ENCODE measurements around the gene IQSEC3.
"Not testable (repeated sequence)": the region's sequence is repeated elsewhere in the genome, so short reads cannot be mapped to it uniquely, and the experiment has no call there.

Gene IQSEC3

DNA sequence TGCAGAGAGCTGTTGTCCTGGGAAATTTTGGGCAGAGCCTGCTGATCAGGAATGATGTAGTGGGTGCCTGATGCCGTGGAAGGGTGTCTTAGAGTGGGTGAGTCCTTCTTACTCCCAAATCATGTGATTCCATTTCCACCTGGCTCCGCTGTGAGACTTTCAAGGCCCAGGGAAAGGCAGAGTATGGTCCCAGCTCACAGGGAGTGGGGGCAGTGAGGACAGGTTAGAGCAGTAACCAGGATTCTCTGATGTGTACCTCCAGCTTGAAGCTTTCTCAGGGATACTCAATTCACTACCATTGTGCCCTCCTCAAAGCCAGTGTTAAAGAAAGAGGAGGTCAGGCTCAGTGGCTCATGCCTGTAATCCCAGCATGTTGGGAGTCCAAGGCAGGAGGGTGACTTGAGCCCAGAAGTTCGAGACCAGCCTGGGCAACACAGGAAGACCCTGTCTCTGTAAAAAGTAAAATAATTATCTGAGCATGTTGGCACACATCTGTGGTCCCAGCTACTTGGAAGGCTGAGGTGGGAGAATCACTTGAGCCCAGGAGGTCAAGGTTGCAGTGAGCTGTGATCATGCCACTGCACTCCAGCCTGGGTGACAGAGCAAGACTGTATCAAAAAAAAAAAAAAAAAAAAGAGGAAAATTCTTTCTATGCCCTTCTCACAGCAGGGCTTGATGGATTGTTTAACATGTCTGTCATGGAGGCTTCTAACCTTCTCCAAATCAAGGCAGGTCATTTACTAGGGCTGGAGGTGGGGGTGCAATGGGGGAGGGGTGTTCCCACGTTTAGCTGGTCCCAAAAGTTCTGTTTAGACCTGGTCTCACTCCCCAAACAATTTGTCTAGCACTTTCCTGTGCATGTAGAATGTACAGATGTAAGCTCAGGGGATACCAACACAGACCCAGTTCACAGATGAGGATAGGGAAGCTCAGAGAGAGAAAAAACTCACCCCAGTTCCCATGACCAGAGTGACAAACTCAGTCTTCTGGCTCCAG is 12.5 kb upstream of the IQSEC3 start:
- DNase-seq: no peak

DNA sequence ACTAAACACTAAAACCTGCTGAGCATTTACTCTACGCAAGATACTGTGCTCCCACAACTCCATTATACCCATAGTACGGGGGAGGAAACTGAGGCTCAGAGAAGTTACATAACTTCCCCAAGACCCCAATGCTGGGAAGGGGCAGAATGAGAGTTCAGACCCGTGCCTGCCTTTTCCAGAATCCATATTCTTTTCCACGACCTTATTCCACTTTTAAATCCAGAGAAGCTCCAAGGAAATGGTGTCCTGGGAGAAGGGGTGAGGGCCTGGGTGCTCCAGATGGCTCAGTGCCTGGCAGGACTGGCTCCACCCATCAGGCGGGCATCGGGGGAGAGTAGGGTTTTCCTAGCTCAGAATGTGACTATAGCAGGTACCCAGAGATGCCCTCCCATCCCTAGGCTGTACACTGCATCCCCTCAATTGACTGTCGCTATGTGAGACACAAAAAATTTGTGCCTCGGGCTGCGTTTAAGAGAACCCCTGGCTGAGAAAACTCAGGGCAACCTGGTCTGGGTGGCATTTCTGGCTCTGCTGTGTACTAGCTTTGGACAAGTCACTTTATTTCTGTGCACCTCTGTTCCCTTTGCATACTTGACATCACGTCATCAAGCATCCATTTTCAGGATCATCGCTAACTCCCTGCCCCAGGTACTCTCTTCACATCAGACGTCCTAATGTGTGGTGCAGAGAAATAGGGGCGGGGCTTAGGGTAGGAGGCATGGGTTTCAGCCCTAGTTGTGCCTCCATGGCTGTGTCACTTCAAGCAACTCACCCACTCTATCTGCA is 11.6 kb upstream of the IQSEC3 start:
- no peak for DNase-seq

DNA sequence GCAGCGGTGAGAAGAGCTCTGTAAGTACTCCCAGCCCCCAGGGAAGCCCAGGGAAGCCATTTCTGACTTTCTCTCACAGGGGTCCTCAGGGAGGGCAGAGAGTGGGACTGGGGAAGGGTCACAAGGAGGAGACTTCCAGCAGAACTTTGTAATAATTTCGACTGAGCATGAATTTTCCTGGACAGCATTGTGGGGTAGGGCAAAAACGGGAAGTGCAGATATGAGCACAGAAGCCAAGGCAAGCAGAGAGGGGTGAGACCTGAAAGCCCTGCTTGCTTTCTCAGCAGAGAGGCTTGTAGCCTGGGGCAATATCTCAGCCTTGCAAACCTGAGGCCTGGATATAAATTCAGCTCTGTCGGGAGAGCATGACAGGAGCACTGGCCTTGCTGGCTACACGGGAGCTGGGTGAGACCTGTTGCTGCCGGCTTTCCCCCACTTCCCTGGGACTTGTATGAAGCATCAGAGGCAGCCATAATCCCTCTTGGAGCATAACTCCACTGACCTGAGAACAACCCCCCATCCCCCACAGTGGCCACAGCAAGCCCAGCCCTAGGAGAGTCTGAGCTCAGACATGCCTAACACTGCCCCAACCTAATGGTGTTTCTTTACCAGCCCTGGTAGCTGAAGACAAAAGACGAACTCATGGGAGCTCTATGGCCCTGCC is 9.8 kb upstream of the IQSEC3 start:
- no peak for DNase-seq

DNA sequence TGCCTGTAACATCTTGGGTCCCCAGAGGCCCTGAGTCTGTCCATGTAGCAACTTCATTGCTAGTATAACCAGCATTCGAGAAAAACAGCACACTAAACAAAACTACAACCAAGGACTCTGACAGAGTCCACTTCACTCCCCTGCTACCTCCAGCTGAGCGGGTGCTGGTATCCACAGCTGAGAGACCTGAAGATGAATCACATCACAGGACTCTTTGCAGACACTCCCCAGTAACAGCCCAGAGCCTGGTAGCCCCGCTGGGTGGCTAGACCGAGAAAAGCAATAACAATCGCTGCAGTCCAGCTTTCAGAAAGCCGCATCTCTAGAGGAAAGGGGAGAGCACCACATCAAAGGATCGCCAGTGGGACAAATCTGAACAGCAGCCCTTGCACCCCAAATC is 9.0 kb upstream of the IQSEC3 start:
- DNase-seq: no peak

DNA sequence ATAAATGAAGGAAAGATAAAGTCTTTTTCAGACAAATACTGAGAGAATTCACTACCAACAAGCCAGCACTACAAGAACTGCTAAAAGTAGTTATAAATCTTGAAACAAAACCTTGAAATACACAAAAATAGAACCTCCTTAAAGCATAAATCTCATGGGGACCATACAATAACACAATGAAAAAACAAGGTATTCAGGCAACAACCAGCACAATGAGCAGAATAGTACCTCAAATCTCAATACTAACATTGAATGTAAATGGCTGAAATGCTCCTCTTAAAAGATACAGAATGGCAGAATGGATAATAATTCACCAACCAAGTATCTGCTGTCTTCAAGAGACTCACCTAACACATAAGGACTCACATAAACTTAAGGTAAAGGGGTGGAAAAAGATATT is 7.7 kb upstream of the IQSEC3 start:
- DNase-seq: no peak

DNA sequence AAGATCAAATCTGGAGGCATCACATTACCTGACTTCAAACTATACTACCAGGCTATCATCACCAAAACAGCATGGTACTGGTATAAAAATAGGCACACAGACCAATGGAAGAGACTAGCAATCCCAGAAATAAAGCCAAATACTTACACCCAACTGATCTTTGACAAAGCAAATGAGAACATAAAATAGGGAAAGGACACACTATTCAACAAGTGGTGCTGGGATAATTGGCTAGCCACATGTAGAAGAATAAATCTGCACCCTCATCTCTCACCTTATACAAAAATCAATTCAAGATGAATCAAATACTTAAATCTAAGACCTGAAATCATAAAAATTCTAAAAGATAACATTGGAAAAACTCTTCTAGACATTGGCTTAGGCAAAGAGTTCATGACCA is 4.7 kb upstream of the IQSEC3 start:
- DNase-seq: not testable (repeated sequence)

DNA sequence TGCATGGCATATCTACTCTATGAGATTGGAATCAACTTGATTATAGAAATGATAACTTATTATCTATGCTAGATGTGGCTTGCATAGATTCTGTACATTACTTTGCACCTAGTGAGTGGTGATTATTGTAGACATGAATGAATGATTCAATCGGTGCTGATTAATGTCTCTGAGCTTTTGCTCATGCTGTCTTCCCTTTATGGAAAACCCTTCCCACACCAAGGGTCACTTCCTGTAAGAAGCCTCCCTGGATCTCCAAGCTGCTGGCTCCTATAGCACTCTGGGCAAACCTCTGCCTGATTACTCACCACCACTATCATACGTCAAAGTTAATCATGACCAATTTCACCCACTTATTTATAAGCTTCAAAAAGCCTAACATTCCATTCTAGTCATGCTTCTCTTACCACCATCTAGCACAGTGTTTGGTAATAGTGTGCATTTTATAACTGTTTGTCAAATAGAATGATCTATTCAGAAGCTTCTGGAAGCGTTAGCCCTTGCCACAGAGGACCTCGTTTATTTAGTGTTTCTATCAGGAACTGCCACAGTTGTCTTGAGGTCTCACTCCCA is 990 bp upstream of the IQSEC3 start:
- not testable (repeated sequence) for DNase-seq

DNA sequence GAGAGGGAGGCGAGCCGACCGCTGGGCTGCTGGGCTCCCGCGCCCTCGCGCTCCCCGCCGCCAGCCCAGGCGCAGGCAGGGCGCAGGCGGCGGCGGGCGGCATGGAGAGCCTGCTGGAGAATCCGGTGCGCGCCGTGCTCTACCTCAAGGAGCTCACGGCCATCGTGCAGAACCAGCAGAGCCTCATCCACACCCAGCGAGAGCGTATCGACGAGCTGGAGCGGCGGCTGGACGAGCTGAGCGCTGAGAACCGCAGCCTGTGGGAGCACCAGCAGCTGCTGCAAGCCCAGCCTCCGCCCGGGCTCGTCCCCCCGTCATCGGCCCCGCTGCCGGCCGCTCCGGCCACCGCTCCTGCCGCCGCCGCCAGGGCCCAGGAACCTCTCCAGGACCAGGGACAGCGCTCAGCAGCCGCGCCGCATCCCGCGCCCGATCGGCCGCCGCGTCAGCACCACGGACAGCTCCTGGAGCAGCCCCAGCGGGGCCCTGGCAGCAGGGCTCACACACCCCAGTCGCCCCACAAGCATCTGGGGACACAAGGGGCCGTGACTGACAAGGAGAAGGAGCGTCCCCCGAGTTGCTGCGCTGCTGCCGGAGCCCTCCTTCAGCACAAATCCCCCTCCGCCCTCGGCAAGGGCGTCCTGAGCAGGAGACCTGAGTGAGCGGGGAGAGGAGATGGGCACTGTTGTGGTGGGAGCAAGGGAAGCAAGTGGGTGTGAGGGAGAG is 376 bp downstream of the IQSEC3 start:
- DNase-seq: not testable (repeated sequence)

DNA sequence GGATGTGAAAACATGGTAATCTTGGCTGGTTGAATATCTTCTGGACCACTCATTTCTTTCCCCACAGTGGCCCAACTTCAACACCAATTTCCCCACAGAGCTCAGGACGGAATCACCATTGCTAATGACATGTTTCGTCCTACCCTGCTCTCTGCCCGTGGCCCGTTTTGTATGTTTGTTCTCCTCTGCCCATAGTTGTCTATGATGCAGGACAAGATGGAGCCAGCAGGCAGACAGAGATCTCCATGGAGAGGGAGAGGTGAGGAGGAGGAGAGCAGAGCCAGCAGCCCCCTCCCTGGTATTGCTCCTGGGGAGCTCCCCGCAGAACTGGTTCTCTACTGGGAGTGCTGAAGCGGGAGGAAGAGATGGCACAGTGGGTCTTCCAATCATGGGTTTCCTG is 3.1 kb downstream of the IQSEC3 start:
- not testable (repeated sequence) for DNase-seq

DNA sequence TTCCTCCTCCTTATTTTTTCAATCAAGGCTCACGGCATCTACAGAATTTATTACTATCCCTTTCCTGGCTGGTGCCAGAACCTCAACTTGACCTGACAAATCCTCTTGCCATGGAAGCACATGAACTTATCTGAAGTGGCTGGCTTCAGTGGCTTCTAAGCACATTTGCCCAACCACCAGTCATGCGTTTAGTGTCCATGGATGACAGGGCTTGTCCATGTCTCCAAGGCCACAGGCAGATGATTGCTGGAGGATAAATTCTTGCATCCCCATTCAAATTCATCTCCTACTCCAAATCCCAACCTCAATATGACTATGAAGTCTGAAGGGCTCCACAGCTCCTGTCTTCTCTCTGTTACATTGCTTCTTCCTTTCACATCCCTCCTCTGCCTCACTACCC is 4.0 kb downstream of the IQSEC3 start:
- not testable (repeated sequence) for DNase-seq

DNA sequence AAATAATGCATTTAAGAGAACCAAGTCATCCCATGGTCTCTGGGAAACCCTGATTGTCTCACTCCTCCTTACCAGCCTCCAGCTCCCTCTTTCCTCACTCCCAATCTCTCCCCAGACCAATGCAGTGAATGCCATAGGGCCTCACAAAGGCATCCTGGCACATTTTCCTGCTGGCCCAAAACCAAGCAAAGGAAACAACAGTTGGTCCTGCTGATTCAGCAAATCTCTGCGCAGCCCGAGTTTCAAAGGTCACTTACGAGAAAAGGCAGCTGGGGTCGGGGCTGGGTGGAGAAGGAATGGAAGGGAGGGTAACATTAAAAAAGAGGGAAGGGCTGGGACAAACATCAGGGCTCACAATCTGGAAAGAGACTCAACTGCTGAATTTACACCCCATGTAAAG is 5.5 kb downstream of the IQSEC3 start:
- DNase-seq: not testable (repeated sequence)

DNA sequence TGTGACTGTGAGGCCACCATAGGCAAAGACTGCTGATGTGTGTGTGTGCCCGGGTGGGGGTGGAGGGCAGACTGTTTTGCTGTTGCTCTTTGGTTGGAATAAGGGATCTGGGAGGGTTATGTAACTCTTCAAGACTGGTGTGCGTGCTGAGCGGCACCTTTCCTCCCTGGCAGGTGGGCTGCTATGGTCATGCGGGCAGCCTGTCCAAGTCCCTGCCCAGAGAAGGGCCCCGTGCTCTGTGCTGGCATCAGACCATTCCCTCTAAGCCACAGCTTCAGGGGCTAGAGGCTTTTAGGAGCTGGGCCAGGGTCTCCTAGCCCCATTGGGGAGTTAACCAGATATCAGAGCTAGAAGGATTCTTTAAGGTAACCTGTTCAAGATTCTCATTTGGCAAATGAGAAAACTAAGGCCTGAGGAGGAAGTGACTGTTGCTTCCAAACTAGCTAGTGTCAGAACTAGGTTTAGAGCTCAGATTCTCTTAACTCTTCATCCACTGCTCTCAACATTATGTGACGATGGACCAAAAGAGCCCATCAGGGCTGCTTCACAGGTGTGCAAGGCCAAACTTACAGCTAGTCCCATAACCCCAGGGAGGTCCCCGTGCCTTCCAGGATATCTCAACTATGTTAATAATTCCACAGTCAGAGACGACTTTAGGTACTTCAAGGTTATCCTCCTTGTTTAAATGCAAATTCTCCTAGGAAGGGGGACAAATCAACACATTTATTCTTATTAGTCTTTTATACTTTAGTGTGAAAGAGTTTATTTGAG is 8.0 kb downstream of the IQSEC3 start:
- not testable (repeated sequence) for DNase-seq

DNA sequence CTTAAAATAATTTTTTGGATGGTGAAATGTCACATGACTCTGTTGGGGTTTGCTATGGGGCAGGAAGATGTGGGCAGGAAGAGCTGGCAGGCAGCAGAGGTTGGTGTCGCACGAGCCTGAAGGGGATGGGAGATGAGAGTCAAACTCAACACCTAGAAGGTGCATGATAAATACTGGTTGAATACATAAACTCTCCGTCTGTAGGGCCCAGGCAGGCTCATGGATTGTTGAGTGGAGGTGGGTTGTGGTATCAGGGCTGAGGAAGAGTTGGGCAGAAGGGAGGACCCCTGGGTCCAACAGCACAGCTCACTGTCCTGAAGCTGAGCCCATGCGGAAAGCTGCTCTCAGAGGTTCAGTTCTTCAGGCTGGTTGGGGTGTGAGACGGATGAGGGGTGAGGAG is 9.0 kb downstream of the IQSEC3 start:
- not testable (repeated sequence) for DNase-seq

DNA sequence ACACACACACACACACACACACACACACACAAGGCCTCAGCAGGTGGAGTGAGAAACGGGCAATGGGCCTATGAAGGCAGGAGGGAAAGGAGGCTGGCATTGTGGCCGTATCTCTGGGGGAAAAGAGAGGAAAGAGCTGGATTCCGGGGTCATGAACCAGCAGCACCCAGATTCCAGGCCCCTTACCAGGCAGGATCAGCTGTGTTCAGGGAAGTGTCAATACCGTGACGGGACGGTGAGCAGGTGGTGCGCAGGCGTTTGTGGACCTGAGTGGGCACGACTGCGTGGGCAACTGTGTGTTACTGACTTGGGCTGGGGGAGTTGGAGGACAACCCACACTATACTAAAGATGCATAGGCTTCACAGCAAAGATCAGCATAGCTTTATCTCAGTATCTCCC is 9.5 kb downstream of the IQSEC3 start:
- DNase-seq: not testable (repeated sequence)

DNA sequence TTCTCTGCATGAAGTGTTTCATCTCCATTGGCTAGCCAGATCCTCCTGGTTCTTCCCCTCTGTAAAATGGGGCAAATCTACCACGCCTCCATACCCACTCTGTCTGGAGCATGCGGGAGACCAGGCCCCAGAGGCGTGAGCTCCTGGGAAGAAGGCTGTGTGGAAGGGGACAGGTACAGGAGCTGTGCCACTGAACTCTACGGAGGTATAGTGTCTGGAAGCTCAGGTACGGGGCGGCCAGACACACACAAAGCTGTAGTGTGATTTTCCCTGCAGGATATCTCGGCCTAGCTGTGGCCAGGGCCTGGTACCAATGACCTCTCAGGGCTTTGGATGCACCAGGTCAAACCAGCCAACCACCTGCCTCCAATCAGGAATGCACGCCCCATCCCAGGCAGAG is 10.0 kb downstream of the IQSEC3 start:
- not testable (repeated sequence) for DNase-seq

DNA sequence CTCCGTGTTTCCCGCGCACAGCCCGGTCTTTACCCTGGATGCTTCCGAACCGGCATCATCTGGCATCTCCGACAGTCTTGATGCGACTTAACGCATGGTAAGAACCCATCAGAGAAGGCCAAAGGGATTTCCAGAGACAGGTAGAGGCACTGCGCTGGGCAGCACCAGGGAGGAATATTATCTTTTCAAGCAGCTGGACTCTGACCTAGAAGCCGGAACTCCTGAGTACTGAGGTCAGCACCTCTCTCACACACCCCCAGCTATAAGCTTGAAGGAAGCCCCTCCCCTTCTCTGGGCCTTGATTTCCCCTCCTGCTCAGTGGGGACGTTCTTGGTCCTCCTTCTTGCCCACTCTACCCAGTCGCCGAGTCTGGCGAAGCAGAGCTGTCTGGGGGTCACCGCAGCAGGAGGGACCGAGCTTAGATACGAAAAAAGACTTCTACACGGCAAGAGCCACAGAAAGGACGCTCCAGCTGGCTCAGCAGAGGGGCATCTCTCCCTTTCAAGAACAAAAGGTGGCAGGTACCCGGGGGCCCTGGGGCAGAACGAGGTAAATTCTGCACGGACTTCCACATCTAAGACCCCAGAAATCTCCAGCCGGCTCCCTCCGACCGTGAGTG is 10.6 kb downstream of the IQSEC3 start:
- not testable (repeated sequence) for DNase-seq

DNA sequence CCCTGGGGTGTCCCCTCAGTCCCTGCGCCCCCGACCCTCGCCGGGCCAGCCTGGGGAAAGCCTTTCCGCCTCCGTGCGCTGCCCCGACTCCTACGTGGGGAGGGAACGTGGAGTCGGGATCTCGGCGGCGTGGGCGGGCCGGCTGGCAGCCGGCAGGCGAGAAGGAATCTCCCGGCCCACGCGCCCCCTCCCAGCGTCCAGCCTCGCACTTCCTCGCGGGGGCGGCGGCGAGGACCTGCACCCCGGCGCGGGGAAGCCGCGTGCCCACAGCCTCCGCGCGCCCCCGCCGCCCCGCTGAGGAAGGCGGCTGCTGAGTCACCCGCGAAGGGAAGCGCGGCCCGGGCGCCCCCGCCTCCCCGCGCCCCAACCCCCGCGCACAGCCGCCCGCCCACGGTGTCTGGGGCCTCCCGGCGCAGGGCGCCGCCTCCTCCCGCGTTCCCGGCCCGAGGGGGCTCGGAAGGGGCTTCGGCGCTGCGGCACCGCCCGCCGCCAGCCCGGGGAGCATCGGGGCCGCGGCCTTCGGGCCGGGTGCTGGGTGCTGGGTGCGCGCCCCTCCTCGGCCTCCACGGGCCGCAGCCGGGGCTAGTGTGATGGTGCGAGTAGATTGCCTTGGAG is 11.3 kb downstream of the IQSEC3 start:
- DNase-seq: peak; percentile 40 to 48

DNA sequence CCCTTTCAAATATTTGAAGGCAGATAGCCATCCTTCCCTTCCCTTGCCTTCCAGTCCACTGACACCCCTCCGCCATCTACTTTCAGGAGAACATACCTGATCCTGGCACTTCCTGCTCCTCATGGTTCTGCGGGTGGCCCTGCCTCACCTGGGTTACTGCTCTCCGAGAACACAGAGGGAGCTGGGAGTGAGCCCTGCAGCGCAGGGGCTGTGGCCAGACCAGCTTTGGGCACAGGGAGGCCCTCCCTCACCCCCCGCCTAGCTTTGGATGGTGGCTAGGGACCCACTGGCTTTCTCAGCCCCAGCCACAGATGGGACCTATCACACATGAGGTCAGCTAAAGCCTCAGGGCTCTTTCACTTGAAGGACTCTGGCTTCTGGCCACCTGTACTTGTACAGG is 12.4 kb downstream of the IQSEC3 start:
- no peak for DNase-seq

DNA sequence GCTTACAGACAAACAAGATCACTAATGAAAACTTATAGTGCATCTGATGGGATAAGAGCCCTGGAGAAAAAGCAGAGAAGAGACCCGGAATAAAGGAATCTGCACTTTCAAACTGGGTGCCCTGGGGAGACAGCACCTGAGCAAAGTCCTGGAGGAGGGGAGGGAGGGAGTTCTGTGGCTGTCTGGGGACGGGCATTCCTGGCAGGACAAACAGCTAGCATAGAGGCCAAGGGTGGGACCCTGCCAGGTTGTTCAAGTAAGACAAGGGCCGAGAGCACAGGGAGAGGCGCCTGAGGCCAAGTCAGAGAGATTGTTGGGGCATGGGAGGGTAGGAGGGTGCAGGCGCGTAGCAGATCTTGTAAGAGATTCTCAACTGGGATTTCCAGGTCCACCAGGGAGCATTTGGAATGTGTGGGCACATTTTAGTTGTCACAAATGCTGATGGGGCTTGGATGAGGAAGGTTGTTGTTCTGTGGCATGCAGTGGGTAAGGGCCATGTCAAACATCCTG is 14.2 kb downstream of the IQSEC3 start:
- DNase-seq: no peak

DNA sequence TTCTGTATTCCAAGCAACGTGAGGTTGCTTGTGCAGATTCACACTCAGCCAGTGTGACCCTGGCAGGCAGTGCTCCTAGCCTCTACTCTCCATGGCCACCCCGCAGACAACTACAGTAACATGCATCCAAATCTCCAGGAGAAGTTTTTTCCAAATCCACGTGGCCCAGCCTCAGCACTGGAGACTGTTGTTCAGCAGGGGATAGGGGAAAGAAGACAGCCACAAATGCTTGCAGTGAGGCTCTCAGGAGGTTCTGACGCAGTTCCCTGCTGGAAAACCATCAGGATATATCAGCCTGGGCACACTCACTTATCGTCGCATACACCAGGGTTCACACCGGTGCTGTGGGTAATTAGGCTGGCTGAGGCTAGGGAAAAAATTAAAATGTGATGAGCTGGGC is 16.2 kb downstream of the IQSEC3 start:
- DNase-seq: no peak

Measured in activated CD4-positive, alpha-beta T cell treated with anti-CD3 and anti-CD28 coated beads for 4 hours (primary cell).